H1 (cell line): Measurements from ENCODE around the gene GALNT12. TPM values are rescaled to one million over a fixed set of nuclear protein-coding genes. Genes with fewer than 3 reads are reported as not detected.

Experiments used
- ASH2L ChIP-seq: fragments of 200-600, 300-600 bp; sonication (generic); IDR thresholded peaks from one replicate; pipeline ENCODE4 v1.7.1; 2017; ENCODE audit warnings: low read length
- BACH1 ChIP-seq: IDR thresholded peaks from 2 replicates; pipeline ENCODE4 v1.6.1; 2012; ENCODE audit warnings: low read length, improper control_type of control experiment
- CBX8 ChIP-seq: fragments of 300-800, 300-1000 bp; sonication (generic); IDR thresholded peaks from 2 replicates; pipeline ENCODE4 v1.7.1; 2016; ENCODE audit warnings: low read depth, low read length, borderline replicate concordance
- CEBPB ChIP-seq: IDR thresholded peaks from 2 replicates; pipeline ENCODE4 v1.6.1; 2012; ENCODE audit warnings: low read depth, low read length
- CREB1 ChIP-seq: IDR thresholded peaks from 2 replicates; pipeline ENCODE4 v1.6.1; 2012; ENCODE audit warnings: inconsistent platforms
- CTBP2 ChIP-seq: IDR thresholded peaks from 2 replicates; pipeline ENCODE4 v1.7.0; 2011; ENCODE audit warnings: borderline replicate concordance, mild to moderate bottlenecking, moderate library complexity, mixed read lengths, low read length; ENCODE audit not compliant: insufficient read depth, insufficient read length
- E2F6 ChIP-seq: IDR thresholded peaks from 2 replicates; pipeline ENCODE4 v1.6.1; 2012; ENCODE audit warnings: inconsistent platforms
- EGR1 ChIP-seq: IDR thresholded peaks from 2 replicates; pipeline ENCODE4 v1.6.1; 2011; ENCODE audit warnings: low read depth, low read length, borderline replicate concordance
- FOSL1 ChIP-seq: IDR thresholded peaks from 2 replicates; pipeline ENCODE4 v1.6.1; 2011; ENCODE audit warnings: mild to moderate bottlenecking, low read depth, low read length, moderate library complexity; ENCODE audit not compliant: insufficient read depth
- HDAC2 ChIP-seq, 2 experiments: fragments of 300-600 bp in 1 of 2; sonication (generic) in 1 of 2; IDR thresholded peaks; 2 replicates each; pipeline ENCODE4 v1.6.1; 2011 to 2012; ENCODE audit warnings: low read depth in 2 of 2, low read length in 2 of 2, mild to moderate bottlenecking in 2 of 2, moderate library complexity in 2 of 2, borderline replicate concordance in 1 of 2, inconsistent platforms in 1 of 2
- KDM4A ChIP-seq: IDR thresholded peaks from one replicate; pipeline ENCODE4 v1.7.1; 2012; ENCODE audit warnings: low read depth, mild to moderate bottlenecking, moderate library complexity, low read length, inconsistent platforms; ENCODE audit not compliant: severe bottlenecking
- KDM5A ChIP-seq: fragments of 200-600 bp; IDR thresholded peaks from 2 replicates; pipeline ENCODE4 v1.7.1; 2012; ENCODE audit warnings: mild to moderate bottlenecking, low read length, inconsistent platforms, mixed read lengths
- NRF1 ChIP-seq: IDR thresholded peaks from 2 replicates; pipeline ENCODE4 v1.6.1; 2011; ENCODE audit warnings: mild to moderate bottlenecking, low read depth, low read length, improper control_type of control experiment
- POLR2AphosphoS5 ChIP-seq: IDR thresholded peaks from 2 replicates; pipeline ENCODE4 v1.6.1; 2011; ENCODE audit warnings: low read depth, low read length
- RAD21 ChIP-seq, 2 experiments: IDR thresholded peaks in 1 of 2; conservative IDR thresholded peaks in 1 of 2; 2 replicates each; pipeline ENCODE4 v1.6.1; 2011; ENCODE audit warnings: low read depth in 2 of 2, low read length in 2 of 2, improper control_type of control experiment in 1 of 2, inconsistent platforms in 1 of 2, mild to moderate bottlenecking in 1 of 2, moderate library complexity in 1 of 2
- RXRA ChIP-seq: IDR thresholded peaks from 2 replicates; pipeline ENCODE4 v1.6.1; 2011; ENCODE audit warnings: low read depth, mild to moderate bottlenecking, low read length, moderate library complexity; ENCODE audit not compliant: insufficient read depth
- SP1 ChIP-seq: IDR thresholded peaks from 2 replicates; pipeline ENCODE4 v1.6.1; 2011; ENCODE audit warnings: low read depth, low read length
- SP4 ChIP-seq: IDR thresholded peaks from 2 replicates; pipeline ENCODE4 v1.6.1; 2012; ENCODE audit warnings: low read length, inconsistent platforms
- SRF ChIP-seq: IDR thresholded peaks from 2 replicates; pipeline ENCODE4 v1.6.1; 2011; ENCODE audit warnings: mild to moderate bottlenecking, low read depth, low read length, moderate library complexity
- TEAD4 ChIP-seq: IDR thresholded peaks from 2 replicates; pipeline ENCODE4 v1.6.1; 2012; ENCODE audit warnings: low read depth, low read length, inconsistent platforms, mixed read lengths
- YY1 ChIP-seq: IDR thresholded peaks from 2 replicates; pipeline ENCODE4 v1.6.1; 2011; ENCODE audit warnings: low read depth, mild to moderate bottlenecking, low read length
- polyA plus RNA-seq, 7 experiments: library from polyadenylated mRNA; depleted of rRNA in 3 of 7; stranded (reverse) in 5 of 7; unstranded in 2 of 7; fragments of >200 nt in 5 of 7; fragments of 200-250 nt in 2 of 7; gene quantifications; 1 replicate in 5 of 7; 2 replicates in 1 of 7; 4 replicates in 1 of 7; pipeline versions ENCODE4 v1.2.1 to v1.2.3, GENCODE V29; 2011 to 2013; ENCODE audit warnings: missing spikeins in 2 of 7, mixed read lengths in 2 of 7
- total RNA-seq: library from RNA; stranded (reverse); fragmentation: NEBNext Ultra II Directional; extraction: Animal tissue kit (Norgen Biotek cat#: 25700); gene quantifications from 2 replicates; pipeline ENCODE4 v1.2.1, GENCODE V29; 2021
- TF ChIP-seq, protein P1 (sequence below): IDR thresholded peaks from 2 replicates; pipeline ENCODE4 v1.6.1; 2012; ENCODE audit warnings: inconsistent platforms
- TF ChIP-seq, protein P2 (sequence below): IDR thresholded peaks from 2 replicates; pipeline ENCODE4 v1.6.1; 2011; ENCODE audit warnings: low read depth, mild to moderate bottlenecking, low read length; ENCODE audit not compliant: insufficient read depth

Gene GALNT12
- total and polyA plus RNA-seq, 2 of the 8 experiments (the other 6 are each of a cell fraction or from before 2014, with no cell fraction given): 16.2 to 19.6 TPM

DNA sequence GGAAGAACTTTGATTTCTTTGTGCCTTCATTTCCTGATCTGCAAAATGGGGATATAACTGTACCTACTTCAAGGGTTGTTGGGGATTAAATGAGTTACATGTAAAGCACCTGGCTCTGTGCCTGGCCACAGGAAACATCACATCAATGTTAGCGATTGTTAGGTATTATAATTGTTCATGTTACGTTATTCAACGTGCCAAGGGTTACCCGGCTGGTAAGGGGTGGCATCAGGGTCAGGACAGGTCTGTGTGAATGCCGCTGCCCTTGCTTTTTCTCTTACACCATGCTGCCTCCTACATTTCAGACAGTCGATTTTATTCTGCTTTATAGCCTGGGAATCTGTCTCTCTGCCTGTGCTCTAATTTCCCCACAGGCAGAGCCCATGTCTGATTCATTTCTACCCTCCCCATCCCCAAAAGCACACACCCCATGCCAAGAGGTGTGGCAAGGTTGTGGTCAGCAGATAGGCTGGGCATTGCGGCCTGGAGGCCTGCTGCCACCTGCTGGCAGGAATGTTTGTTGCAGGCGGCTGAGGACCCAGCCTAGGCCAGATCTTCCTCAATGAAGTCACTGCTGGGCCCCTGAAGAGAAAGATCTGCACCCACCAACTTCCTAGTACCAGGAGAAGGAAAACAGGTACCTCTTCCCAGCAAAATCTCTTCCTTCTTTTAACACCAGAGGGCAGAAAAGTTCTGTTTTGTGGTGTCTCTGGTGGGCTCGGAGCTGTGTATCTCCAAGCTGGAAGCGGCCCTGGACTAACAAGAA lies 16.4 kb upstream of the GALNT12 start (continued):
- TF ChIP-seq POLR2AphosphoS5: no peak
- TF ChIP-seq CBX8: no peak
- 0 out of 2 replicates have a peak, but pooled peaks have one; percentile 38 for TF ChIP-seq SP1
- TF ChIP-seq RAD21 (IDR thresholded peaks at IDR 0.05 in 1 of 2, conservative IDR thresholded peaks at IDR 0.05 in 1 of 2; ENCODE audit: low read depth in 2 of 2, low read length in 2 of 2): peak; percentile 34 to 53
- TF ChIP-seq, protein P1, sequence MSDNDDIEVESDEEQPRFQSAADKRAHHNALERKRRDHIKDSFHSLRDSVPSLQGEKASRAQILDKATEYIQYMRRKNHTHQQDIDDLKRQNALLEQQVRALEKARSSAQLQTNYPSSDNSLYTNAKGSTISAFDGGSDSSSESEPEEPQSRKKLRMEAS: peak; percentile 28; the same call in 1 of the 2 replicates
- TF ChIP-seq CTBP2: peak; percentile 74
- TF ChIP-seq BACH1: no peak
- no peak for TF ChIP-seq KDM4A
- peak; percentile 100 for TF ChIP-seq TEAD4
- TF ChIP-seq RXRA: no peak
- no peak for TF ChIP-seq EGR1
- no peak for TF ChIP-seq ASH2L
- TF ChIP-seq NRF1: no peak
- no peak for TF ChIP-seq KDM5A
- TF ChIP-seq E2F6: no peak
- no peak for TF ChIP-seq SP4
- no peak for TF ChIP-seq HDAC2 (IDR thresholded peaks at IDR 0.05; ENCODE audit: borderline replicate concordance in 1 of 2, low read depth in 2 of 2, low read length in 2 of 2)
- TF ChIP-seq, protein P2, sequence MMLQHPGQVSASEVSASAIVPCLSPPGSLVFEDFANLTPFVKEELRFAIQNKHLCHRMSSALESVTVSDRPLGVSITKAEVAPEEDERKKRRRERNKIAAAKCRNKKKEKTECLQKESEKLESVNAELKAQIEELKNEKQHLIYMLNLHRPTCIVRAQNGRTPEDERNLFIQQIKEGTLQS: 0 out of 2 replicates have a peak, but pooled peaks have one; percentile 31
- TF ChIP-seq CREB1: peak; percentile 53
- no peak for TF ChIP-seq SRF
- TF ChIP-seq FOSL1: no peak
- TF ChIP-seq YY1: peak; percentile 74
- no peak for TF ChIP-seq CEBPB
